Loucy (cell line): ENCODE measurements around the gene HDAC10.

Source experiments
- H2AFZ ChIP-seq: fragments of 200-600 bp; sonication (generic); 2 replicates; pipeline ENCODE4 v1.6.0; 2016; ENCODE audit warnings: antibody characterized with exemption, mild to moderate bottlenecking, low read length, moderate library complexity
- H3F3A ChIP-seq: fragments of 200-600 bp; 2 replicates; pipeline ENCODE4 v1.6.0; 2016; ENCODE audit warnings: antibody characterized with exemption, low read depth, mild to moderate bottlenecking
- H3K27me3 ChIP-seq: fragments of 200-600 bp; sonication (generic); 2 replicates; pipeline ENCODE4 v1.6.1; 2014; ENCODE audit warnings: low read length, mild to moderate bottlenecking; ENCODE audit not compliant: insufficient read depth, poor library complexity, severe bottlenecking
- H3K36me3 ChIP-seq: fragments of 200-600 bp; sonication (generic); 2 replicates; pipeline ENCODE4 v1.6.1; 2016; ENCODE audit warnings: low read length; ENCODE audit not compliant: insufficient read depth
- H3K4me1 ChIP-seq: fragments of 200-600 bp; sonication (generic); 2 replicates; pipeline ENCODE4 v1.5.1; 2014; ENCODE audit warnings: low read length, mild to moderate bottlenecking; ENCODE audit not compliant: insufficient read depth, poor library complexity, severe bottlenecking
- H3K4me2 ChIP-seq: fragments of 200-600 bp; sonication (generic); 2 replicates; pipeline ENCODE4 v1.6.0; 2014; ENCODE audit warnings: antibody characterized with exemption, low read length, low read depth, mild to moderate bottlenecking; ENCODE audit not compliant: poor library complexity, severe bottlenecking
- H3K4me3 ChIP-seq: fragments of 200-600 bp; sonication (generic); 2 replicates; pipeline ENCODE4 v1.5.1; 2014; ENCODE audit warnings: low read length, mild to moderate bottlenecking, mixed read lengths; ENCODE audit not compliant: poor library complexity, severe bottlenecking
- H3K79me2 ChIP-seq: fragments of 200-600 bp; sonication (generic); 2 replicates; pipeline ENCODE4 v1.6.1; 2014; ENCODE audit warnings: low read length; ENCODE audit not compliant: insufficient read depth
- H3K9ac ChIP-seq: fragments of 200-600 bp; sonication (generic); 2 replicates; pipeline ENCODE4 v1.6.0; 2014; ENCODE audit warnings: mild to moderate bottlenecking, low read depth, low read length, moderate library complexity; ENCODE audit not compliant: poor library complexity, severe bottlenecking
- H3K9me2 ChIP-seq: fragments of 200-600 bp; sonication (generic); replicated peaks from 2 replicates; pipeline ENCODE4 v1.6.1; 2016; ENCODE audit warnings: low read depth, low read length, mixed read lengths
- H3K9me3 ChIP-seq: fragments of 200-600 bp; sonication (generic); 2 replicates; pipeline ENCODE4 v1.6.1; 2014; ENCODE audit warnings: mild to moderate bottlenecking, antibody characterized with exemption, low read length, low read depth; ENCODE audit not compliant: insufficient read depth
- H4K20me1 ChIP-seq: fragments of 200-600 bp; sonication (generic); 2 replicates; pipeline ENCODE4 v1.6.0; 2014; ENCODE audit warnings: antibody characterized with exemption, low read length, mild to moderate bottlenecking; ENCODE audit not compliant: insufficient read depth, poor library complexity, severe bottlenecking
- EZH2phosphoT487 ChIP-seq: fragments of 200-600 bp; IDR thresholded peaks from 2 replicates; pipeline ENCODE4 v1.6.1; 2018; ENCODE audit warnings: antibody characterized with exemption, mild to moderate bottlenecking, moderate library complexity, borderline replicate concordance
- TF ChIP-seq, protein P1 (sequence below): fragments of 200-600 bp; sonication (generic); conservative IDR thresholded peaks from 2 replicates; pipeline ENCODE4 v1.5.1; 2014; ENCODE audit warnings: mild to moderate bottlenecking, antibody characterized with exemption, low read length

HDAC10 gene

GRCh38 chr22:50264104-50264745 lies 13.2 kb upstream of the HDAC10 start:
- Histone ChIP-seq H3K9ac (no peak overlapping the region), H3F3A (no peaks in the 10 kb centered on the region), H4K20me1 (no peaks in the 10 kb centered on the region), H3K4me1 (no peaks in the 10 kb centered on the region), H3K79me2 (no peaks in the 10 kb centered on the region), H3K9me2 (no peaks in the 10 kb centered on the region), H3K4me3 (no peak overlapping the region), H2AFZ (no peak overlapping the region), H3K4me2 (no peak overlapping the region), H3K27me3 (no peaks in the 10 kb centered on the region), H3K36me3 (no peaks in the 10 kb centered on the region), H3K9me3 (no peaks in the 10 kb centered on the region; the same call in 1 of the 2 replicates)
- no peak for TF ChIP-seq EZH2phosphoT487
- TF ChIP-seq, protein P1, sequence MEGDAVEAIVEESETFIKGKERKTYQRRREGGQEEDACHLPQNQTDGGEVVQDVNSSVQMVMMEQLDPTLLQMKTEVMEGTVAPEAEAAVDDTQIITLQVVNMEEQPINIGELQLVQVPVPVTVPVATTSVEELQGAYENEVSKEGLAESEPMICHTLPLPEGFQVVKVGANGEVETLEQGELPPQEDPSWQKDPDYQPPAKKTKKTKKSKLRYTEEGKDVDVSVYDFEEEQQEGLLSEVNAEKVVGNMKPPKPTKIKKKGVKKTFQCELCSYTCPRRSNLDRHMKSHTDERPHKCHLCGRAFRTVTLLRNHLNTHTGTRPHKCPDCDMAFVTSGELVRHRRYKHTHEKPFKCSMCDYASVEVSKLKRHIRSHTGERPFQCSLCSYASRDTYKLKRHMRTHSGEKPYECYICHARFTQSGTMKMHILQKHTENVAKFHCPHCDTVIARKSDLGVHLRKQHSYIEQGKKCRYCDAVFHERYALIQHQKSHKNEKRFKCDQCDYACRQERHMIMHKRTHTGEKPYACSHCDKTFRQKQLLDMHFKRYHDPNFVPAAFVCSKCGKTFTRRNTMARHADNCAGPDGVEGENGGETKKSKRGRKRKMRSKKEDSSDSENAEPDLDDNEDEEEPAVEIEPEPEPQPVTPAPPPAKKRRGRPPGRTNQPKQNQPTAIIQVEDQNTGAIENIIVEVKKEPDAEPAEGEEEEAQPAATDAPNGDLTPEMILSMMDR = no peak

GRCh38 chr22:50262973-50263617 lies 12.0 kb upstream of the HDAC10 start:
- H2AFZ ChIP-seq = no peak overlapping the region

GRCh38 chr22:50262460-50262911 lies 11.4 kb upstream of the HDAC10 start:
- Histone ChIP-seq H3K4me2 (no peak overlapping the region), H3K79me2 (no peaks in the 10 kb centered on the region), H4K20me1 (no peaks in the 10 kb centered on the region), H2AFZ (no peak overlapping the region), H3K4me1 (no peaks in the 10 kb centered on the region), H3K36me3 (no peaks in the 10 kb centered on the region), H3K9me3 (no peaks in the 10 kb centered on the region; the same call in 1 of the 2 replicates), H3F3A (no peaks in the 10 kb centered on the region), H3K4me3 (no peak overlapping the region), H3K9ac (no peak overlapping the region), H3K27me3 (no peaks in the 10 kb centered on the region), H3K9me2 (no peaks in the 10 kb centered on the region)
- TF ChIP-seq, protein P1 = no peak
- no peak for TF ChIP-seq EZH2phosphoT487

More at GRCh38 chr22:50262973-50263617, 12.0 kb upstream of the HDAC10 start:
- no peaks in the 10 kb centered on the region for H4K20me1 ChIP-seq
- H3K9me2 ChIP-seq = no peaks in the 10 kb centered on the region
- H3K9me3 ChIP-seq = no peaks in the 10 kb centered on the region; the same call in 1 of the 2 replicates
- no peak for TF ChIP-seq EZH2phosphoT487
- TF ChIP-seq, protein P1 = no peak
- no peaks in the 10 kb centered on the region for H3K79me2 ChIP-seq
- H3K27me3 ChIP-seq = no peaks in the 10 kb centered on the region
- no peak overlapping the region for H3K4me3 ChIP-seq
- no peaks in the 10 kb centered on the region for H3K36me3 ChIP-seq
- no peak overlapping the region for H3K9ac ChIP-seq
- no peaks in the 10 kb centered on the region for H3K4me1 ChIP-seq
- H3F3A ChIP-seq = no peaks in the 10 kb centered on the region
- H3K4me2 ChIP-seq = no peak overlapping the region
